GM12801 (cell line): ENCODE measurements around the gene CNKSR3.

Experiments
- CTCF ChIP-seq: IDR thresholded peaks from one replicate; pipeline ENCODE4 v1.5.1; 2011; ENCODE audit warnings: control low read depth; ENCODE audit not compliant: insufficient read length; ENCODE audit errors: extremely low read depth

The CNKSR3 gene

GRCh38 chr6:154548130-154548830, 37.8 kb upstream of the CNKSR3 start:
- no peak for TF ChIP-seq CTCF

- TF ChIP-seq CTCF: no peak
These were observed 33.1 kb upstream of the CNKSR3 start for GRCh38 chr6:154543628-154544027.

GRCh38 chr6:154542747-154543146, 32.3 kb upstream of the CNKSR3 start:
- no peak for TF ChIP-seq CTCF

- no peak for TF ChIP-seq CTCF
These were observed 29.2 kb upstream of the CNKSR3 start for GRCh38 chr6:154539593-154540269.

GRCh38 chr6:154538640-154539191, 28.2 kb upstream of the CNKSR3 start:
- TF ChIP-seq CTCF: no peak

GRCh38 chr6:154537511-154538325, 27.2 kb upstream of the CNKSR3 start:
- no peak for TF ChIP-seq CTCF

- TF ChIP-seq CTCF: no peak
These were observed 26.5 kb upstream of the CNKSR3 start for GRCh38 chr6:154536999-154537398.
